ENCODE data around the gene DGCR8. TPM values are rescaled to one million over a fixed set of nuclear protein-coding genes. Genes with fewer than 3 reads are reported as not detected.

DGCR8 gene
- total and polyA plus RNA-seq, 4 donors = 13.2 to 38.4 (median 26.2) TPM

DNA sequence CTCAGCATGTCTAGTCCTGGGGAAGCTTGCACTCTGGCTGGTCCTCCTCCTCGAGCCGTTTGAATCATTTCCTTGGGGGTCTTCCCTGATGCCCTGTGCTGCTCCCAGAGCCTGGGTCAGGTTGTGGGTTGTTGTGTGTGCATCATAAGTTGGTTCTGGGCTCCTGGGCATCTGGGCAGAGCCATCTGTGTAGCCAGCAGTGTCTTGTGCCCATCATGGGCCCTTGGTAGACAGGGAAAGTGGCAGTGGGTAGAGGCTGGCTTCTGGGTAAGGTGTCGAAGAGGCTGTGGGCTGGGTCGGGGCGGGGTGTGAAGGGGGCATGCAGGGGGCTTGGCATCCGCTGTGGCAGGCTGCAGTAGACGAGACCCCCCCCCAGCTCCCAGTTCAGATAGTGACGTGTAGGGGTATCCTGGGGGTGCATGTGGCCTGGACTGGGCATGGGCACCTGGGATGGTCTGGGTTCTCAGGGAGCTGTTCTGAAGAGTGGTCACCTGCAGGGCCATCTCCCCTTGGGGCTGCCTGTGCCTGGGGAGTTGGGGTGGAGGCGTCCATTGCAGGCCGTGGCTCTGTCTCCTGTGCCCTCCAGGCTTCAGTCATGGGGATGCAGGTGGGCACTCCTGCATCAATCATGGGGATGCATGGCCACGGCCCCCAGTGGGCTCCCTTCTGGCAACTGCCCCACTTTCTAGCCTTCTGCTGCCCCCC, 44.2 kb downstream of the DGCR8 start:
- Histone ChIP-seq H3K27ac (ENCODE audit: low read depth in 1 of 2, low read length in 1 of 2) (no peak overlapping the region), H3K9me3 (ENCODE audit: control insufficient read depth in 4 of 4, insufficient read depth in 3 of 4, low read length in 3 of 4) (no peaks in the 10 kb centered on the region), H3K4me1 (ENCODE audit: control insufficient read depth in 5 of 5, insufficient read depth in 5 of 5, low read length in 5 of 5) (peaks cover 0 to 1% (median 0%) of the 10 kb centered on the region in 5 donors), H3K4me3 (no peak overlapping the region), H3K27me3 (ENCODE audit: control insufficient read depth in 3 of 3, insufficient read depth in 3 of 3, low read length in 2 of 3) (no peaks in the 10 kb centered on the region), H3K36me3 (ENCODE audit: control insufficient read depth in 4 of 4, insufficient read depth in 4 of 4, low read length in 4 of 4) (peaks cover 2 to 50% (median 10%) of the 10 kb centered on the region in 4 donors), H3K9ac (ENCODE audit: insufficient read depth in 1 of 2, low read length in 2 of 2) (no peak overlapping the region)
- no peak for DNase-seq
- TF ChIP-seq, protein P1, sequence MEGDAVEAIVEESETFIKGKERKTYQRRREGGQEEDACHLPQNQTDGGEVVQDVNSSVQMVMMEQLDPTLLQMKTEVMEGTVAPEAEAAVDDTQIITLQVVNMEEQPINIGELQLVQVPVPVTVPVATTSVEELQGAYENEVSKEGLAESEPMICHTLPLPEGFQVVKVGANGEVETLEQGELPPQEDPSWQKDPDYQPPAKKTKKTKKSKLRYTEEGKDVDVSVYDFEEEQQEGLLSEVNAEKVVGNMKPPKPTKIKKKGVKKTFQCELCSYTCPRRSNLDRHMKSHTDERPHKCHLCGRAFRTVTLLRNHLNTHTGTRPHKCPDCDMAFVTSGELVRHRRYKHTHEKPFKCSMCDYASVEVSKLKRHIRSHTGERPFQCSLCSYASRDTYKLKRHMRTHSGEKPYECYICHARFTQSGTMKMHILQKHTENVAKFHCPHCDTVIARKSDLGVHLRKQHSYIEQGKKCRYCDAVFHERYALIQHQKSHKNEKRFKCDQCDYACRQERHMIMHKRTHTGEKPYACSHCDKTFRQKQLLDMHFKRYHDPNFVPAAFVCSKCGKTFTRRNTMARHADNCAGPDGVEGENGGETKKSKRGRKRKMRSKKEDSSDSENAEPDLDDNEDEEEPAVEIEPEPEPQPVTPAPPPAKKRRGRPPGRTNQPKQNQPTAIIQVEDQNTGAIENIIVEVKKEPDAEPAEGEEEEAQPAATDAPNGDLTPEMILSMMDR (IDR thresholded peaks at IDR 0.05; ENCODE audit: control extremely low read depth, extremely low read depth) = no peak
- WGBS, 2 donors = 94 to 96% methylated on average over 11 of the region's 11 CpGs
- ATAC-seq (ENCODE audit: insufficient read depth, low FRiP score) = no peak

DNA sequence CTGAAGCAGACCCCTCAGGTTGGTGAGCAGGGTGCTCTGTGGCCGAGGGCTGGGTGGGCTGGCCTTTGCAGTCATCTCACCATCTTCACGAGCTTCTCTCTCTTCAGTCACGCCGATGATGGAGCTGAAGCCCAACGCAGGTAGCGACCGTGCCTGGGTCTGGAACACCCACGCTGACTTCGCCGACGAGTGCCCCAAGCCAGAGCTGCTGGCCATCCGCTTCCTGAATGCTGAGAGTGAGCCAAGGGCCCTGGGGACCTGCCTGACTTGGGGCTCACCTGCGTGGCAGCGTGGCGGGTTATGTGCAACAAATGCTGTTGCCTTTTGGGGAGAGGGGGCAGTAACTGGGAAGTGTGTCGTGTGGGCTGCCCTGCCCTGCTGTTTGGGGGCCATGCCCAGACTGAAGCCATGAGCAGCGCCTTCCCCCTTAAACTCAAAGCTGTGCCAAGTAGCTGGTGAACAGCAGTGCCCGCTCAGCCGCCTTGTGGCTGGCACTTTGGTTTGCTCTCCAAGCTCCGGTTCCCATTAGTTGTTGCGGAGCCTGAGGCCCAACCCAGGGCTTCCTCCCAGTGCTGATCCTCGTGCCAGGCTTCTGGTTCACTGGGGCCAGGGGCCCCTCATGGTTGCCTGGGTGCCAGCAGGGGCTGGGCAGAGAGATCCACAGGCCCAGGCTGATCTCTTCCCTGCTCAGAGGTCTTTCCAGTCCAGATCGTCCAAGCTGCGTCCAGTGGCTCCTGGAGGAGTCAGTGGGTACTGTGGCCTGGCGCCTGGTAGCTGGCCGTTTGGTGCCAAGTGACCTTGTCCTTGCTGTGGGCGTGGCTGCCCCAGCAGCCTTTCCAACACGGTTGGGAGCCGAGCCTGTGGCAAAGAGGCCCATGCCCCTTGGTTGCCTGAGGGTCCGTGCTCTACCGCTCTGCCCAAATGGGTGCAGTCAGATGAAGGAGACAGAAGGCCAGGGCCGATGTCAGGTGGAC, 45.4 kb downstream of the DGCR8 start:
- ATAC-seq (ENCODE audit: insufficient read depth, low FRiP score) = no peak
- no peak for DNase-seq

DNA sequence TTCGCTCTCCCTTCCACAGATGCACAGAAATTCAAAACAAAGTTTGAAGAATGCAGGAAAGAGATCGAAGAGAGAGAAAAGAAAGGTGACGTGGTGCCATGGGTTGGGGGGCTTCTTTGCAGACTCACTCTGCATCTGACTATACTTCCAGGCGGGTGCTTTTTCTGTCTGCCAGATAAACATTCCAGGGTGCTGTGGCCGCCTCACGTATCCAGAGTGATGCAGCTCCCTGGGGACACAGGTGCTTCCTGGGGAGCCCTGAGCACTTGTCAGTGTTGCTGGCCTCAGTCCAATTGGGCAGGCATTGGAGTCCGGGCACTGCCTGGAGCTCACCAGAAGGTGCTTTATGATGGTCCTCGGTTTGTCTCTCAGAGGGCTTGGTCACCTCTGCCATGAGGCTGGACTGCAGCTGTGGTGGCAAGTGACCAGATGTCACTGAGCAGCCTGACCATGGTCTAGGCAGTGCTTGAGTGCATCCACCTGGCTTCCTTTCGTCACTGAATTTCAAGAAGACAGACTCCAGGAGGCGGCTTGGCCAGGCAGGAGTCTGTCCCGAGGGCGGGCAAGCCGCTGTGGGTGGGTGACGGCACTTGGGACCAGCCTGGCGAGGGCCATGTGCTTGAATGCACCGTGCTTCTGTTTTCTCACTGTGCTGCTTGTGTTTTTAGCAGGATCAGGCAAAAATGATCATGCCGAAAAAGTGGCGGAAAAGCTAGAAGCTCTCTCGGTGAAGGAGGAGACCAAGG, 46.4 kb downstream of the DGCR8 start:
- Histone ChIP-seq H3K9ac (ENCODE audit: insufficient read depth in 1 of 2, low read length in 2 of 2) (no peak overlapping the region), H3K27me3 (ENCODE audit: control insufficient read depth in 3 of 3, insufficient read depth in 3 of 3, low read length in 2 of 3) (no peaks in the 10 kb centered on the region), H3K27ac (ENCODE audit: low read depth in 1 of 2, low read length in 1 of 2) (no peak overlapping the region), H3K9me3 (ENCODE audit: control insufficient read depth in 4 of 4, insufficient read depth in 3 of 4, low read length in 3 of 4) (no peaks in the 10 kb centered on the region), H3K4me3 (no peak overlapping the region), H3K4me1 (ENCODE audit: control insufficient read depth in 5 of 5, insufficient read depth in 5 of 5, low read length in 5 of 5) (peaks cover 0 to 5% (median 0%) of the 10 kb centered on the region in 5 donors), H3K36me3 (ENCODE audit: control insufficient read depth in 4 of 4, insufficient read depth in 4 of 4, low read length in 4 of 4) (peaks cover 0 to 42% (median 6%) of the 10 kb centered on the region in 4 donors)
- ATAC-seq (ENCODE audit: insufficient read depth, low FRiP score) (no peak), DNase-seq (no peak)
- TF ChIP-seq, protein P1 (IDR thresholded peaks at IDR 0.05; ENCODE audit: control extremely low read depth, extremely low read depth) = no peak
- WGBS, 2 donors = 84 to 87% methylated on average over 19 of the region's 19 CpGs

More for the DNA sequence above, 45.4 kb downstream of the DGCR8 start:
- Histone ChIP-seq H3K4me3 (no peak overlapping the region), H3K27me3 (ENCODE audit: control insufficient read depth in 3 of 3, insufficient read depth in 3 of 3, low read length in 2 of 3) (no peaks in the 10 kb centered on the region), H3K4me1 (ENCODE audit: control insufficient read depth in 5 of 5, insufficient read depth in 5 of 5, low read length in 5 of 5) (peaks cover 0 to under 1% (median 0%) of the 10 kb centered on the region in 5 donors), H3K9me3 (ENCODE audit: control insufficient read depth in 4 of 4, insufficient read depth in 3 of 4, low read length in 3 of 4) (no peaks in the 10 kb centered on the region), H3K27ac (ENCODE audit: low read depth in 1 of 2, low read length in 1 of 2) (no peak overlapping the region), H3K36me3 (ENCODE audit: control insufficient read depth in 4 of 4, insufficient read depth in 4 of 4, low read length in 4 of 4) (peaks cover 0 to 44% (median 8%) of the 10 kb centered on the region in 4 donors), H3K9ac (ENCODE audit: insufficient read depth in 1 of 2, low read length in 2 of 2) (no peak overlapping the region)
- 92 to 93% methylated on average over 32 of the region's 32 CpGs for WGBS, 2 donors
- TF ChIP-seq, protein P1 (IDR thresholded peaks at IDR 0.05; ENCODE audit: control extremely low read depth, extremely low read depth) = no peak

Data from lung (tissue), 12 donors.